HepG2 (cell line): Measurements from ENCODE around the gene PHKA2. TPM values are rescaled to one million over a fixed set of nuclear protein-coding genes. Genes with fewer than 3 reads are reported as not detected.

ENCODE experiments used
- ATAC-seq: fragments of 200-7000 bp; cut with Tn5 transposase; 3 replicates; pipeline ENCODE4 v1.9.1; 2020; ENCODE audit warnings: mild to moderate bottlenecking, moderate library complexity
- BruUV-seq: library from RNA; stranded (reverse); fragments of 400-500 nt; replicated peaks from 2 replicates; lab custom pipeline; 2021; lab: Mats Ljungman, UMichigan
- CTCF ChIA-PET: fragments of 300-600 bp; formaldehyde crosslinking; extraction: SDS; loops from one replicate; lab custom pipeline; 2021; ENCODE audit warnings: low total read pairs, inconsistent platforms, low intra/inter-chr PET ratio; lab: Yijun Ruan, JAX
- POLR2A ChIA-PET: fragments of 350-600 bp; sonication (Branson Sonifier 250); formaldehyde crosslinking; loops from one replicate; lab custom pipeline; 2020; ENCODE audit warnings: antibody characterized with exemption, inconsistent platforms; lab: Yijun Ruan, JAX
- DNase-seq: peaks from one replicate; pipeline ENCODE4 v3.0.0-alpha.2; 2015; ENCODE audit warnings: low spot score
- FAIRE-seq: peaks from 3 replicates; lab custom pipeline; 2011; peaks lifted over from hg19 to GRCh38; lab: Jason Lieb, UNC
- H2AFZ ChIP-seq: one replicate; pipeline ENCODE4 v1.6.1; 2011; ENCODE audit warnings: low read length, inconsistent platforms
- H3K27ac ChIP-seq: fragments of 300-600 bp; 3 replicates; pipeline ENCODE4 v1.8.0; 2011; ENCODE audit warnings: mixed run types, mild to moderate bottlenecking, mixed read lengths, low read length, inconsistent platforms; ENCODE audit not compliant: insufficient read depth; ENCODE audit errors: extremely low read length
- H3K27me3 ChIP-seq, 2 experiments: fragments of 200-600 bp in 1 of 2; 2 replicates in 1 of 2; 3 replicates in 1 of 2; pipeline versions ENCODE4 v1.6.0 to v1.8.0; 2011; ENCODE audit warnings: low read length in 2 of 2, mild to moderate bottlenecking in 2 of 2, moderate library complexity in 2 of 2, inconsistent platforms in 1 of 2; ENCODE audit not compliant: insufficient read depth in 2 of 2, control insufficient read depth in 1 of 2
- H3K36me3 ChIP-seq, 2 experiments: fragments of 200-600 bp in 1 of 2; replicated peaks in 1 of 2; 2 replicates in 1 of 2; 3 replicates in 1 of 2; pipeline versions ENCODE4 v1.5.1 to v1.8.0; 2011; ENCODE audit warnings: low read length in 2 of 2, inconsistent platforms in 1 of 2; ENCODE audit not compliant: insufficient read depth in 2 of 2, control insufficient read depth in 1 of 2
- H3K4me1 ChIP-seq: 2 replicates; pipeline ENCODE4 v1.5.1; 2012; ENCODE audit warnings: low read length, inconsistent platforms; ENCODE audit not compliant: insufficient read depth
- H3K4me2 ChIP-seq: 2 replicates; pipeline ENCODE4 v1.6.0; 2011; ENCODE audit warnings: low read depth, low read length, inconsistent platforms
- H3K4me3 ChIP-seq, 3 experiments: fragments of 200-600 bp in 1 of 3; sonication (generic), shearing (Covaris generic) in 1 of 3; replicated peaks in 1 of 3; 2 replicates each; pipeline ENCODE4 v1.5.1; 2011 to 2016; ENCODE audit warnings: low read length in 3 of 3, inconsistent platforms in 2 of 3, low read depth in 2 of 3, mild to moderate bottlenecking in 2 of 3, control low read depth in 1 of 3, mixed read lengths in 1 of 3; ENCODE audit not compliant: insufficient read depth in 1 of 3
- H3K79me2 ChIP-seq: one replicate; pipeline ENCODE4 v1.6.1; 2011; ENCODE audit warnings: low read length, inconsistent platforms; ENCODE audit not compliant: insufficient read depth
- H3K9ac ChIP-seq: 2 replicates; pipeline ENCODE4 v1.6.0; 2011; ENCODE audit warnings: mild to moderate bottlenecking, low read depth, low read length, inconsistent platforms; ENCODE audit not compliant: insufficient read depth
- H3K9me3 ChIP-seq: 2 replicates; pipeline ENCODE4 v1.5.1; 2012; ENCODE audit warnings: mild to moderate bottlenecking, low read length
- H4K20me1 ChIP-seq: 2 replicates; pipeline ENCODE4 v1.6.0; 2011; ENCODE audit warnings: inconsistent platforms, mild to moderate bottlenecking, low read length, moderate library complexity; ENCODE audit not compliant: insufficient read depth
- GPN1 ChIP-seq: sonication (generic); formaldehyde crosslinking; IDR thresholded peaks from 2 replicates; pipeline ENCODE4 v1.5.1; 2020; ENCODE audit warnings: missing genetic modification reagents, borderline replicate concordance
- HES4 ChIP-seq: sonication (generic); formaldehyde crosslinking; IDR thresholded peaks from 2 replicates; pipeline ENCODE4 v1.9.0; 2021; ENCODE audit warnings: mild to moderate bottlenecking, missing genetic modification reagents, borderline replicate concordance
- NAIF1 ChIP-seq: sonication (generic); formaldehyde crosslinking; IDR thresholded peaks from 2 replicates; pipeline ENCODE4 v1.5.0; 2020; ENCODE audit warnings: mild to moderate bottlenecking, missing genetic modification reagents, borderline replicate concordance
- WIZ ChIP-seq: sonication (generic); formaldehyde crosslinking; IDR thresholded peaks from 2 replicates; pipeline ENCODE4 v1.5.1; 2020; ENCODE audit warnings: mild to moderate bottlenecking, missing genetic modification reagents
- ZBTB42 ChIP-seq: sonication (generic); formaldehyde crosslinking; IDR thresholded peaks from 2 replicates; pipeline ENCODE4 v1.5.0; 2020; ENCODE audit warnings: mild to moderate bottlenecking, missing genetic modification reagents
- ZNF547 ChIP-seq: sonication (generic); formaldehyde crosslinking; IDR thresholded peaks from 2 replicates; pipeline ENCODE4 v1.5.1; 2020; ENCODE audit warnings: mild to moderate bottlenecking, missing genetic modification reagents
- whole genome bisulfite sequencing: methylation state at CpG from one replicate; pipeline ENCODE4 v1.1.6; 2017; ENCODE audit warnings: low lambda C conversion rate; 5-methylcytosine and 5-hydroxymethylcytosine counted together
- in situ Hi-C: cut with HindIII; loops from 2 replicates; pipeline ENCODE4 v1.10.0; 2017; ENCODE audit warnings: low pct_unique_long_range_greater_than_20kb; ENCODE audit not compliant: extremely low pct_ligation_motif_present
- intact Hi-C: fragments of 100-400 bp; cut with micrococcal nuclease; formaldehyde crosslinking; loops from one replicate; pipeline ENCODE4 v1.10.0; 2022; ENCODE audit not compliant: unreplicated experiment
- polyA plus RNA-seq, 8 experiments: library from polyadenylated mRNA; depleted of rRNA in 3 of 8; stranded (reverse) in 7 of 8; unstranded in 1 of 8; fragments of >200 nt; fragmentation: Illumina TruSeq in 4 of 8; extraction: Trizol in 4 of 8; gene quantifications; 2 replicates each; pipeline versions ENCODE4 v1.2.1 to v1.2.3, GENCODE V29; 2011 to 2016; ENCODE audit warnings: low read depth in 4 of 8, missing spikeins in 1 of 8, mixed read lengths in 1 of 8; ENCODE audit not compliant: insufficient read depth in 1 of 8
- total RNA-seq, 5 experiments: library from RNA; depleted of rRNA; stranded (reverse); fragments of >200 nt; fragmentation: Illumina TruSeq; extraction: Trizol; gene quantifications; 2 replicates each; pipeline ENCODE4 v1.2.3, GENCODE V29; 2016; ENCODE audit warnings: low read depth in 1 of 5
- TF ChIP-seq, protein P1 (sequence below): sonication (generic); formaldehyde crosslinking; IDR thresholded peaks from 2 replicates; pipeline ENCODE4 v1.4.0; 2020; ENCODE audit warnings: missing genetic modification reagents, mild to moderate bottlenecking, borderline replicate concordance
- TF ChIP-seq, protein P2 (sequence below): sonication (generic); formaldehyde crosslinking; IDR thresholded peaks from 2 replicates; pipeline ENCODE4 v1.8.0; 2022; ENCODE audit warnings: mild to moderate bottlenecking, missing genetic modification reagents

PHKA2 gene
- total and polyA plus RNA-seq, 2 of the 13 experiments (the other 11 are each of a cell fraction or from before 2014, with no cell fraction given): 20.5 to 273 TPM

DNA sequence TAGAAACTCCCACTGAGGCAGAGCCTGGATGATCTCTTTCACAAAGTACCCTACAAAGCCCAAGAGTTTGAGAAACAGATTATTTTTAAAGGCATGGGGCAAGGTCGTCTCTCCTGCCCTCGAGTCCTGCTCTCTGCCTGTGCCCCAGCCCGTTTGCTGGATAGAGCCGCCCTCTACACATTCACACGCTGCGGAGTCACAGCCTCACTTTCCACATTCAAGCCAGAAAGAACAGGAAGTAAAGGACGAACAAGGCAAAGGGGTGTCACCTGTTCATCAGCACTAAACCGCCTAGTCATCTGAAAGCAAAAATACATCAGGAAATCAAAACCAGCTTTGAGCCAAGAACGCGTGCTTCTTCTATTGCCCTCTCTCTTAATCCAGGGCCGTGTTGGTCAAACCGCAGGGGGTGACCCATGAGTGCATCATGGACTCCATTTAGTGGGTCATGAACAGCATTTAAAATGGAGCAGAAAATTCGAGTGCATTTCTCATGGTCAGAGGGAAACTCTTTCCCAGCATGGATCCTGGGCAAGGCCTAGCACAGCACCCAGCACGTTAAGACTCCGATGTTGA lies 83.4 kb downstream of the PHKA2 start:
- no peak for ATAC-seq
- Histone ChIP-seq H3K27me3 (no peaks in the 10 kb centered on the region), H4K20me1 (no peaks in the 10 kb centered on the region), H3K4me2 (no peak overlapping the region), H3K36me3 (peaks cover 12 to 18% of the 10 kb centered on the region in 2 experiments), H2AFZ (no peak overlapping the region), H3K27ac (no peak overlapping the region), H3K4me1 (no peaks in the 10 kb centered on the region), H3K79me2 (no peaks in the 10 kb centered on the region), H3K9me3 (no peaks in the 10 kb centered on the region), H3K9ac (no peak overlapping the region), H3K4me3 (no peak overlapping the region)
- DNase-seq: no peak
- TF ChIP-seq NAIF1 (CRISPR knock-in tag) (no peak), ZBTB42 (CRISPR knock-in tag) (no peak), WIZ (no peak), ZNF547 (CRISPR knock-in tag) (no peak), GPN1 (no peak), HES4 (CRISPR knock-in tag) (no peak)
- TF ChIP-seq, protein P1, sequence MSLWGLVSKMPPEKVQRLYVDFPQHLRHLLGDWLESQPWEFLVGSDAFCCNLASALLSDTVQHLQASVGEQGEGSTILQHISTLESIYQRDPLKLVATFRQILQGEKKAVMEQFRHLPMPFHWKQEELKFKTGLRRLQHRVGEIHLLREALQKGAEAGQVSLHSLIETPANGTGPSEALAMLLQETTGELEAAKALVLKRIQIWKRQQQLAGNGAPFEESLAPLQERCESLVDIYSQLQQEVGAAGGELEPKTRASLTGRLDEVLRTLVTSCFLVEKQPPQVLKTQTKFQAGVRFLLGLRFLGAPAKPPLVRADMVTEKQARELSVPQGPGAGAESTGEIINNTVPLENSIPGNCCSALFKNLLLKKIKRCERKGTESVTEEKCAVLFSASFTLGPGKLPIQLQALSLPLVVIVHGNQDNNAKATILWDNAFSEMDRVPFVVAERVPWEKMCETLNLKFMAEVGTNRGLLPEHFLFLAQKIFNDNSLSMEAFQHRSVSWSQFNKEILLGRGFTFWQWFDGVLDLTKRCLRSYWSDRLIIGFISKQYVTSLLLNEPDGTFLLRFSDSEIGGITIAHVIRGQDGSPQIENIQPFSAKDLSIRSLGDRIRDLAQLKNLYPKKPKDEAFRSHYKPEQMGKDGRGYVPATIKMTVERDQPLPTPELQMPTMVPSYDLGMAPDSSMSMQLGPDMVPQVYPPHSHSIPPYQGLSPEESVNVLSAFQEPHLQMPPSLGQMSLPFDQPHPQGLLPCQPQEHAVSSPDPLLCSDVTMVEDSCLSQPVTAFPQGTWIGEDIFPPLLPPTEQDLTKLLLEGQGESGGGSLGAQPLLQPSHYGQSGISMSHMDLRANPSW (CRISPR knock-in tag): no peak
- TF ChIP-seq, protein P2, sequence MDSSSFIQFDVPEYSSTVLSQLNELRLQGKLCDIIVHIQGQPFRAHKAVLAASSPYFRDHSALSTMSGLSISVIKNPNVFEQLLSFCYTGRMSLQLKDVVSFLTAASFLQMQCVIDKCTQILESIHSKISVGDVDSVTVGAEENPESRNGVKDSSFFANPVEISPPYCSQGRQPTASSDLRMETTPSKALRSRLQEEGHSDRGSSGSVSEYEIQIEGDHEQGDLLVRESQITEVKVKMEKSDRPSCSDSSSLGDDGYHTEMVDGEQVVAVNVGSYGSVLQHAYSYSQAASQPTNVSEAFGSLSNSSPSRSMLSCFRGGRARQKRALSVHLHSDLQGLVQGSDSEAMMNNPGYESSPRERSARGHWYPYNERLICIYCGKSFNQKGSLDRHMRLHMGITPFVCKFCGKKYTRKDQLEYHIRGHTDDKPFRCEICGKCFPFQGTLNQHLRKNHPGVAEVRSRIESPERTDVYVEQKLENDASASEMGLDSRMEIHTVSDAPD (CRISPR knock-in tag): no peak
- WGBS: 91% methylated on average over 11 of the region's 15 CpGs
- ChIA-PET CTCF (no interaction called here), POLR2A (no interaction called here)
- no peak for FAIRE-seq
- BruUV-seq: no TSS peak
- in situ Hi-C loops: no loop called here
- intact Hi-C loops: no loop called here
